Retina (tissue), 1 donor: ENCODE results near the gene TNC.

ENCODE experiments used
- DNase-seq: peaks from one replicate; pipeline ENCODE4 v3.0.0-alpha.2; 2016

The TNC gene

GRCh38 chr9:115117999-115118878 is at the start of gene TNC:
TNC (minus strand) TSS chr9:115118157; CDS start chr9:115091018, 27,139 bp downstream.
- DNase-seq = peak; percentile 83

- DNase-seq = no peak
These were observed 49.2 kb upstream of the TNC start for GRCh38 chr9:115167175-115167574.

DNA sequence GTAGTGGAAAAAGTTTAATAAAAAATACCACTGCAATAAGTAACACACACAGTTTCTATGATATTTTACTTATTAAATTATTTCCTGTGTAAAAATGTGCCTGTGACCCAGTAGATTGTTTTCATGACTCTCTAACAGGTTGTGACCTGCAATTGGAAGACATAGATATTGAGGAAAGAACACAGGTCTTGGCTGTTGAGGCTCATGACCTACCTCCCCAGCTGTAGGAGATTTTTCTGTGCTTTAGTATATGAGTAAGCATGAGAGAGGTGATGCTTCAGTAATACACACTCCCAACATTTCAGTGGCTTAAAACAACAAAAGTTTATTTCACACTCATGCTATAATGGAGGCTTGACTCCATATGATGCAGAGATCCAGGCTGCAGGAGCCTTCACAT is 47.3 kb upstream of the TNC start:
- DNase-seq = no peak

GRCh38 chr9:115164511-115164974 is 46.6 kb upstream of the TNC start:
- DNase-seq = no peak

- DNase-seq = no peak
These were observed 45.0 kb upstream of the TNC start for GRCh38 chr9:115162946-115163345.

DNA sequence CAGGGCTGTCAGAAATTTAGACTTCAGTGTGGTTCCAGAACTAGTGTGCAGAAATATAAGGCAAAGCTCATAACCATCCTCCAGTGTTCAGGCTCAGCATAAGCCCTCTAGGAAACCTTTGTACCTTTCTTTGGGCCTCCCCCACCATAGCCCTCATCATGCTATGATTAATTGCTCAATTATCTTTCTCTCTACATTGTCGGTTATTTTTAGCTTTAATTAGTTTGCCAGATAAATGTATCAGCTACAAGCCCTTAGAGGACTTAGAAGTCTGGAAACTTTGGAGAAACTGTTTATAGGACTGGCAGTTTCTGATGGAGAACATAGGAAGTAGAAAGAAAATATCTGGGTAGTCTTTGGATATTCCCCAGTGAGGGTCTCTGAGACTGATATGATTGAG is 43.5 kb upstream of the TNC start:
- DNase-seq = no peak

- DNase-seq = no peak
These were observed 40.9 kb upstream of the TNC start for GRCh38 chr9:115158661-115159481.

GRCh38 chr9:115157245-115157674 is 39.3 kb upstream of the TNC start:
- no peak for DNase-seq

DNA sequence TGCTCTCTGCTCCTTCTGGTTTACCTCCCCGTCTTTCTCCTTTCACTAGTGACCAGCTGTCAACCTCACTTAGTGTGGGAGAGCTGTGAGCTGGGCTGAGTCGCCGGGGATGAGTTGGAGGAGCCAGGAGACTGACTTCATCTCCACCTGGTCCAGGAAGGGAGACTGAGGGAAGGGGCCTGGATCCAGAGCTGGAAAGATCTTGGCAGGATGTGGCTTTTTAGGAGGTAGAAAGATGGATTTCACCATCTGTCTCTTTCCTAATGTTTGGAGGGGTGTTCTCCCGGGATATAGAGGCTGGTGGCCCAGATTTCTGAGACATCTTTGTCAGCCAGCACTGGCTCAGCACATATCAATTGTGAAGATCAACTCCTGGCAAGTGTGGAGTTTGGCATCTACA is 37.1 kb upstream of the TNC start:
- DNase-seq = no peak

DNA sequence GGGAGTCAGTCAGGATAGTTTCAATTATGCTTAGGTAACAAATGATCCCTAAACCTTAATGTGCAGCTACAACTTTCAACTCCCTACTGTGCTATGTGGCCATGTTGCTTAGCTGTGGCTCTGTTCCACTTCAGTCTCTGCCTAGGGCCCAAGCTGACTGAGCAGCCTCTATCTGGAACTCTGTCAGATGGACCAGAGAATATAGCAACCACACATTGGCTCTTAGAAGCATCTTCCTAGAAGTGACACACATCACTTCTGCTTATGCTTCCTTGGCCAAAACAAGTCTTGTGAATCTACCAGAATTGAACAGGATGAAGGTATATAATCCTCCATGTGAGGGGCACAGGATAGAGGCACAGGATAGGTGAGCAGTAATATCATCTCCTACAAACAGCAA is 36.7 kb upstream of the TNC start:
- DNase-seq = no peak

- DNase-seq = no peak
These were observed 34.4 kb upstream of the TNC start for GRCh38 chr9:115152281-115152820.

DNA sequence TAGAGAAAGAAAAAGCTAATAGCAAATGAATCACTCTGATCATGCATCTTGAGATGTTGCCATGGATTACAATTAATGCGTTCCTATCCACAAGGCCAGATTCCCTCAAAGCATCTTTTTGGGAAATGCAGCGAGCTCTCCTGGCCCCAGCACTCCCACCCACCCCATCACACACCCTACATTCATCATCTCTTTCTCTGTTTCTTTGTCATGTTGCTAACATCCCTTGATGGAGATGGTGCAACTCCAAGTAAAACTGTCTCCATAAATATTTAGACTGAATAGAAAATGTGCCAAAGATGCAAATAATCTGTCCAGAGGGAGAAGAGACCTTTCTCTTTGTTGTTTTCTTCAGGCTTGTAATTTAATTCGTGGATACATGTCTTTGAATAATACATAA is 30.8 kb upstream of the TNC start:
- no peak for DNase-seq

GRCh38 chr9:115146581-115147021 is 28.6 kb upstream of the TNC start:
- DNase-seq = no peak

DNA sequence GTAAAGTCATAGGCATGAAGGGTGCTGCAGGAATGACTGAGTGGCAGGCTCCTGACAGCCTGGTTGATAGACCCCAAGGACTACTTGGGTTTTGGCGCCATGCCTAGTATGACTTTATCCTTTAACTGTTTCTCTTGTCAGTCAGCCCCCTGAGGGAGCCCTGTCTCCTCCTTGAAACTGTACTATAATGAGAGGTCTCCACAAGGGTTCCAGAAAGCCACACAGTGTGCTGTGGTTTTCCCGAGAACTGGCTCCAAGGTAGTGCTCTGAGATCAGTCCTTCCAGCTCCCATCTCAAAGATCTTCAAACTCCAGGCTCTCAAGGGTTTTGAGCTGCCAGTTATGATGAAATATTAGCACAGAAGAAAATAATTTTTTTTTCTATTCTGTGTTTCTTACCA is 26.7 kb upstream of the TNC start:
- no peak for DNase-seq

GRCh38 chr9:115143689-115144088 is 25.7 kb upstream of the TNC start:
- DNase-seq = no peak

DNA sequence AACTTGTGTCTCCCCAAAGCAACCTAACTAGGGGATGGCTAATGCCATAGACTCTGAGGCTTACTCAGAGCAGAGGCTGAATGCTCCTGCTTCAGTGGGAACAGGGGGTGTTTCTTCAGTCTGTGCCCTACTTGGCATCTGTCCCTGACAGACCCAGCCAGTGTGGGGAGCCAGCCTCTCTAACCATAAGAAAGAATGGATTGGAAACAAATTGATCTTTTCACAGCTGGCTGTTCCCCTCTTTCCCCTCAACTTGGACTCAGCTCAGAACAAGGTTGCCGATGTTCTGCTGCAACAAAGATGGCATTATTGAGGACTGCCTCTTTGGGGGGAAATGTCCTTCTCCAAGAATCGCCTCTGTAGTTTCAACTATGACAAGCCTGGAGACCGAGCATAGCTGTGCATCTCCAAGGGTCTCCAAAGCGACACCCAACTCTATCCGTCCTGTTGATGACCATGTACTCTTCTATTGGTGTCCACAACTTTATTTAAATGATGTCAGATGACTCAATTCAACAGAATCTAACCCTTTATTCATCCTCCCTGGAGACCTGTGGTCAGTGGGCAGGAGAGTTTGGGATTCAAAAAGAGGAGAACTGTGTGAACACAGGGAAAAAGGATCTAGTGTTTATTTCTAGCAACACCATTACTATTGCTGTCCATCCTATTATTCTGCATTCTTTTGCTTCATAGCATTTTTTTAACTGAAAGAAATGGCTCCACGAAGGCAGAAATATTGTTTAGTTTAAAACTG is 24.7 kb upstream of the TNC start:
- DNase-seq = no peak

DNA sequence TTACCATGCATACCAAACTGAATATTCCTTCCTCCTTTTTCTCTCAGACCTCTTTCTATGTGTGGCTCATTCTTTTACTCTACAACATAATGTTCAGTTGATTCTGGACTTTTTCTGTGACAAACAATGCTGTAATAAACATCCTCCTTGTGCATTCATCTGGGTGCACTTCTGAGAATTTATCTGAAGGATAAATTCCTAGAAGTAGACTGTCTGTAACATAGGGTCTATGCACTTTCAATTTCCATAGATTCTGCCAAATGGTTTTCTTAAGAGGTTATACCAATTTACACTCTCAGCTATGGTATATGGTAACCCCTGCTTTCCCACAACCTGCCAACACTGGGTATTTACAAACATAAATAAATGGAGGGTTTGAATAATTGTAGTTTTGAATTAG is 24.1 kb upstream of the TNC start:
- DNase-seq = no peak

- DNase-seq = no peak
These were observed 23.7 kb upstream of the TNC start for GRCh38 chr9:115141612-115142011.

- no peak for DNase-seq
These were observed 20.2 kb upstream of the TNC start for GRCh38 chr9:115138151-115138550.

GRCh38 chr9:115137526-115137925 is 19.6 kb upstream of the TNC start:
- no peak for DNase-seq

DNA sequence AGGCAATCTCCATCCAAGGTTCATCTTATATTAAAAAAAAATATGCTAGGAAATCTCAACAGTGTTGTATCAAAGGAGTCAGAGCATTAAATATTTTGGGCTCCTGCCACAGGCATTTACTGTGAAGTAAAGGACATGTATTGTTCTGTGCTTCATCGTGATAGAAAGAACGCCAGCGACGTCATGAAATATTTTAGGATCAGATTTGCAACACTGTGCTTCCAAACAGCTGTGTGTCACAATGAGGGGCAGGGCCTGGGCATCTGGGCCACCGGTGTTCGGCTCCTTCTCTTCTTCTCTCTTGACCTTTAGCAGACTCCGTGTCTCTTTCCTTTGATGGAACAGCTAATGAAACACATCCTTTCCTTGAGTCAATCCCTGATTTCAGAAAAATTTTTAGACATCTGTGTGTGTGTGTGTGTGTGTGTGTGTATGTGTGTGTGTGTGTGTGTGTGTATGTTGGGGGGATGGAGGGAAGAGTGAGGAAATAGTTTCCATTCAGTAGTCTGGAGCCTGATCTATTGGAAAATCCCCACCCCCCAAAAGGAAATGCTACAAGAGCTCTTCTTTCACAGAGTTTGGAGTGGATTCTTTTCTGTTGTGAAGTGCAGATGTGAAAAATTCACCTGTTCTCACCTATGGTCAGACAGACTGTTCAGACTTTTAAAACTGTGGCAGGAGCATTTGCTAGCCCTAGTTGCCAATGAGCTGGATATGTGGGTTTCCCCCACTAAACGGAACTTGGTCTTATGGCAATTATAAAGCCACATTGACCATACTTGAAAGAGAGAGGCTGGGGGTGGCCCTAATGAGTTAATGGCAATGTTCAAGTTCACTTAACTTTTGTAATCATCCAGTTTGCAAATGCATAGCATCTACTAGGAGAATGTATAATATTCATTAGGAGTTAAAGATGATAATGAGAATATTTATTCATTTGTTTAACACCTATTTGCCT is 18.1 kb upstream of the TNC start:
- DNase-seq = no peak

DNA sequence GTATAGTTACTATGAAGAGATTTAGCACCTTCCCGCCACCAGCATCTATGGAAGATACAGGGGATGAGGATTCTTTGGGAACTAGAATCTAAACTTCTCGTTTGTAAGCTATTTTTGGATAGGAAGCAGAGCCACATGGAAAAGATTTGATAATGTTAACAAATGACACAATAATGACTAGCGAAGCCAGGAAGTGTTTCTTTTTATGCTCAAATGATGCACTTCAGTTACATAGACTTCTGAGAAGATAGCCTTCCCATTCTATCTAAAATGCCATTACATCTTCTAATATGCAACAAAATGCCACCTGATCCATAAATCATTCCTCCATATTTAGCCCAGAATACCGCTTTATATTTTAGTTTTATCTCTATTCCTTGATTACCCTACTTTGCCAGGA is 17.0 kb upstream of the TNC start:
- no peak for DNase-seq
